IMR-90 (cell line): ENCODE data around the gene MOB2. TPM values are rescaled to one million over a fixed set of nuclear protein-coding genes. Genes with fewer than 3 reads are reported as not detected.

Source experiments
- ATAC-seq: fragments of 200-7000 bp; cut with Tn5 transposase; 2 replicates; pipeline ENCODE4 v1.9.1; 2020; ENCODE audit warnings: low read depth, mild to moderate bottlenecking, moderate library complexity
- BruUV-seq: library from RNA; stranded (reverse); fragments of 400-500 nt; replicated peaks from 2 replicates; lab custom pipeline; 2021; lab: Mats Ljungman, UMichigan
- CTCF ChIA-PET: fragments of 300-600 bp; formaldehyde crosslinking; extraction: SDS; loops from one replicate; lab custom pipeline; 2021; ENCODE audit warnings: antibody characterized with exemption; lab: Yijun Ruan, JAX
- POLR2A ChIA-PET: fragments of 300-600 bp; sonication (Branson Sonifier 250); formaldehyde crosslinking; loops from one replicate; lab custom pipeline; 2022; ENCODE audit warnings: antibody characterized with exemption; ENCODE audit not compliant: unreplicated experiment; lab: Charles Lee
- DNase-seq: peaks from one replicate; pipeline ENCODE4 v3.0.0; 2013
- H2AFZ ChIP-seq: replicated peaks from 2 replicates; pipeline ENCODE3; 2013; ENCODE audit warnings: low read length, mild to moderate bottlenecking; ENCODE audit not compliant: poor library complexity
- H2AK5ac ChIP-seq: 2 replicates; pipeline ENCODE4 v1.6.1; 2013; ENCODE audit warnings: low read depth, low read length, inconsistent platforms
- H2AK9ac ChIP-seq: replicated peaks from 2 replicates; pipeline ENCODE3; 2013; ENCODE audit warnings: mild to moderate bottlenecking, low read depth, low read length, moderate library complexity; ENCODE audit not compliant: poor library complexity
- H2BK120ac ChIP-seq: 2 replicates; pipeline ENCODE4 v1.6.1; 2013; ENCODE audit warnings: low read depth, low read length, inconsistent platforms
- H2BK15ac ChIP-seq: 3 replicates; pipeline ENCODE4 v1.6.1; 2013; ENCODE audit warnings: low read depth, low read length, inconsistent platforms
- H2BK20ac ChIP-seq: 2 replicates; pipeline ENCODE4 v1.6.1; 2013; ENCODE audit warnings: low read depth, mild to moderate bottlenecking, inconsistent platforms, low read length, moderate library complexity
- H2BK5ac ChIP-seq: 2 replicates; pipeline ENCODE4 v1.6.1; 2013; ENCODE audit warnings: mild to moderate bottlenecking, low read depth, low read length, inconsistent platforms; ENCODE audit not compliant: poor library complexity, severe bottlenecking
- H3K14ac ChIP-seq: replicated peaks from 2 replicates; pipeline ENCODE4 v1.6.1; 2013; ENCODE audit warnings: low read depth, low read length, inconsistent platforms
- H3K18ac ChIP-seq: 2 replicates; pipeline ENCODE4 v1.6.1; 2013; ENCODE audit warnings: low read depth, low read length, control low read depth
- H3K23ac ChIP-seq: 2 replicates; pipeline ENCODE4 v1.6.1; 2013; ENCODE audit warnings: low read depth, low read length, inconsistent platforms
- H3K27ac ChIP-seq: 2 replicates; pipeline ENCODE4 v1.5.1; 2013; ENCODE audit warnings: mild to moderate bottlenecking, control low read depth, low read length; ENCODE audit not compliant: insufficient read depth
- H3K27me3 ChIP-seq: 2 replicates; pipeline ENCODE4 v1.6.1; 2013; ENCODE audit warnings: low read length; ENCODE audit not compliant: control insufficient read depth, insufficient read depth
- H3K36me3 ChIP-seq: 2 replicates; pipeline ENCODE4 v1.6.1; 2013; ENCODE audit warnings: low read length, mixed read lengths; ENCODE audit not compliant: control insufficient read depth, insufficient read depth
- H3K4ac ChIP-seq: 2 replicates; pipeline ENCODE4 v1.6.1; 2013; ENCODE audit warnings: low read depth, low read length, inconsistent platforms
- H3K4me1 ChIP-seq: 2 replicates; pipeline ENCODE4 v1.6.1; 2013; ENCODE audit warnings: low read length, mixed read lengths; ENCODE audit not compliant: control insufficient read depth, insufficient read depth
- H3K4me2 ChIP-seq: 2 replicates; pipeline ENCODE4 v1.6.1; 2013; ENCODE audit warnings: low read depth, mild to moderate bottlenecking, control low read depth, low read length, moderate library complexity
- H3K4me3 ChIP-seq: 2 replicates; pipeline ENCODE4 v1.5.1; 2013; ENCODE audit warnings: low read depth, mild to moderate bottlenecking, control low read depth, low read length, moderate library complexity; ENCODE audit not compliant: insufficient read depth
- H3K56ac ChIP-seq: 2 replicates; pipeline ENCODE4 v1.6.1; 2013; ENCODE audit warnings: low read length, inconsistent platforms; ENCODE audit not compliant: insufficient read depth; ENCODE audit errors: extremely low read depth
- H3K79me1 ChIP-seq, 2 experiments: 2 replicates each; pipeline ENCODE4 v1.6.1; 2013; ENCODE audit warnings: low read length in 2 of 2, inconsistent platforms in 1 of 2, low read depth in 1 of 2
- H3K9ac ChIP-seq: 2 replicates; pipeline ENCODE4 v1.6.1; 2013; ENCODE audit warnings: low read depth, low read length, control low read depth
- H3K9me1 ChIP-seq: 2 replicates; pipeline ENCODE4 v1.6.1; 2013; ENCODE audit warnings: low read length, inconsistent platforms; ENCODE audit not compliant: insufficient read depth
- H3K9me3 ChIP-seq: 2 replicates; pipeline ENCODE4 v1.6.1; 2013; ENCODE audit warnings: low read length; ENCODE audit not compliant: control insufficient read depth, insufficient read depth
- H4K20me1 ChIP-seq: 2 replicates; pipeline ENCODE4 v1.6.1; 2013; ENCODE audit warnings: low read length, inconsistent platforms; ENCODE audit not compliant: insufficient read depth
- H4K5ac ChIP-seq: 2 replicates; pipeline ENCODE4 v1.6.1; 2013; ENCODE audit warnings: mild to moderate bottlenecking, low read depth, low read length, control low read depth
- H4K8ac ChIP-seq, 2 experiments: 2 replicates each; pipeline ENCODE4 v1.6.1; 2013; ENCODE audit warnings: low read depth in 2 of 2, low read length in 2 of 2, control low read depth in 1 of 2, inconsistent platforms in 1 of 2
- H4K91ac ChIP-seq: 2 replicates; pipeline ENCODE4 v1.6.1; 2013; ENCODE audit warnings: low read depth, low read length, inconsistent platforms; ENCODE audit not compliant: insufficient read depth
- CEBPB ChIP-seq: IDR thresholded peaks from 2 replicates; pipeline ENCODE4 v1.6.1; 2012; ENCODE audit warnings: low read depth, low read length, improper control_type of control experiment
- CHD1 ChIP-seq: IDR thresholded peaks from 2 replicates; pipeline ENCODE4 v1.6.1; 2012; ENCODE audit warnings: low read depth, low read length, improper control_type of control experiment
- MXI1 ChIP-seq: IDR thresholded peaks from 2 replicates; pipeline ENCODE4 v1.6.1; 2012; ENCODE audit warnings: low read depth, mild to moderate bottlenecking, low read length, moderate library complexity, borderline replicate concordance
- NFE2L2 ChIP-seq: fragments of 150-350 bp; IDR thresholded peaks from 2 replicates; pipeline ENCODE4 v1.6.1; 2016; ENCODE audit warnings: low read depth, mild to moderate bottlenecking, low read length
- RFX5 ChIP-seq: IDR thresholded peaks from 2 replicates; pipeline ENCODE4 v1.8.0; 2012; ENCODE audit warnings: low read depth, mild to moderate bottlenecking, low read length, moderate library complexity
- WGBS, 2 experiments: methylation state at CpG; one replicate each; pipeline versions ENCODE4 v1.1.5 to v1.1.7; 2013; ENCODE audit warnings: missing lambda C conversion rate in 2 of 2; ENCODE audit not compliant: insufficient read length in 1 of 2; ENCODE audit errors: extremely low coverage in 2 of 2; 5-methylcytosine and 5-hydroxymethylcytosine counted together
- dilution Hi-C: fragments of 300-500 bp; cut with HindIII; formaldehyde crosslinking; loops from one replicate; pipeline ENCODE4 v1.14.3; 2018; ENCODE audit warnings: low sequenced_read_pairs; ENCODE audit not compliant: unreplicated experiment
- in situ Hi-C: fragments of 300-500 bp; cut with MboI; formaldehyde crosslinking; loops from 3 replicates; pipeline ENCODE4 v1.14.3; 2019; ENCODE audit warnings: low sequenced_read_pairs, inconsistent platforms, mixed read lengths
- intact Hi-C: fragments of 100-400 bp; cut with micrococcal nuclease; formaldehyde crosslinking; loops from 2 replicates; pipeline ENCODE4 v1.10.0; 2022
- polyA plus RNA-seq, 3 experiments: library from polyadenylated mRNA; depleted of rRNA; stranded (reverse); fragments of >200 nt; gene quantifications; 2 replicates each; pipeline ENCODE4 v1.2.3, GENCODE V29; 2012; ENCODE audit warnings: low replicate concordance in 1 of 3
- total RNA-seq: library from RNA; depleted of rRNA; stranded (reverse); fragments of >200 nt; gene quantifications from 2 replicates; pipeline ENCODE4 v1.2.3, GENCODE V29; 2012

MOB2 gene
- total and polyA plus RNA-seq, 2 of the 4 experiments (the other 2 are of a cell fraction), result 23.7 to 36.2 TPM

DNA sequence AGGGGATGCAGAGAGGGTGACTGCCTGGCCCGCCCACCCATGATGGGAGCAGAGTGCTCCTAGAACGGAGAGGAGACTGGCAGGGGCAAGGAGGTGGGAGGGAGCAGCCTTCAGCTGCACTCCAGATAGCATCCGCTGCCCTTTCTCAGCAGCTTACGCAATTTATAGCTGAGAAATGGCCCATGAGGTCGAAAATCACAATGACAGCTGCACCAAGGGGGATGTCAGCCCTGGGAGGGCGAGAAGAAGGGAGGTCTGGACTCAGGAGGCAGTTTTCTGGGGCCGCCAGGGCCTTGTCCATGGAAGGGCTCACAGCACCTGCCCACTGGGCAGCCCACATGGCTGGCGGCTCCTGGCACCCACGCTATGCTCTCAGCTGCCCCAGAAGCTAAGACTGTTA is 17.6 kb upstream of the MOB2 start:
- H4K20me1 ChIP-seq, result peaks cover 88% of the 10 kb centered on the region
- dilution Hi-C loops, result no loop called here

More for the DNA sequence above, 17.6 kb upstream of the MOB2 start:
- TF ChIP-seq NFE2L2, result no peak
- TF ChIP-seq CHD1, result no peak
- TF ChIP-seq CEBPB, result peak; percentile 44; the same call in 1 of the 2 replicates
- no peak for TF ChIP-seq RFX5
- no peak for TF ChIP-seq MXI1
- Histone ChIP-seq H3K27ac (no peak overlapping the region), H2BK120ac (no peak overlapping the region), H2BK15ac (no peak overlapping the region), H3K27me3 (no peaks in the 10 kb centered on the region), H3K14ac (no peak overlapping the region), H3K4me1 (no peaks in the 10 kb centered on the region; the same call in 1 of the 2 replicates), H3K4me3 (no peak overlapping the region), H3K4me2 (no peak overlapping the region), H2BK5ac (no peak overlapping the region), H3K9me1 (peaks cover 6% of the 10 kb centered on the region), H2AK9ac (no peak overlapping the region), H3K36me3 (peaks cover 4% of the 10 kb centered on the region), H2AK5ac (no peak overlapping the region), H3K56ac (no peak overlapping the region), H2AFZ (no peak overlapping the region), H2BK20ac (no peak overlapping the region), H3K9me3 (no peaks in the 10 kb centered on the region), H3K23ac (no peak overlapping the region), H3K4ac (no peak overlapping the region), H4K5ac (no peak overlapping the region), H3K79me1 (peaks cover 20 to 79% of the 10 kb centered on the region in 2 experiments), H4K91ac (no peak overlapping the region), H4K8ac (no peak overlapping the region), H3K9ac (no peak overlapping the region), H3K18ac (no peak overlapping the region)
- ATAC-seq (no peak), DNase-seq (no peak)
- in situ Hi-C loops, result loop anchor here (25.0 kb wide), 1 partner anchor 292 kb away; the partner anchor contains the start of gene MUC5B
- intact Hi-C loops, result no loop called here
- POLR2A ChIA-PET, result no interaction called here
- CTCF ChIA-PET, result no interaction called here
- 80% methylated on average over 7 of the region's 9 CpGs; no CpG with 5 or more reads in 1 of the 2 experiments for WGBS, 2 experiments
- no TSS peak for BruUV-seq
